GM12892 (cell line): ENCODE results near the gene ALS2.

ENCODE experiments used
- POLR2A ChIP-seq: IDR thresholded peaks from 2 replicates; pipeline ENCODE4 v1.6.1; 2011; ENCODE audit warnings: low read depth, low read length, control low read depth
- POLR2AphosphoS5 ChIP-seq: IDR thresholded peaks from 2 replicates; pipeline ENCODE4 v1.6.1; 2011; ENCODE audit warnings: low read depth, low read length, control low read depth

DNA sequence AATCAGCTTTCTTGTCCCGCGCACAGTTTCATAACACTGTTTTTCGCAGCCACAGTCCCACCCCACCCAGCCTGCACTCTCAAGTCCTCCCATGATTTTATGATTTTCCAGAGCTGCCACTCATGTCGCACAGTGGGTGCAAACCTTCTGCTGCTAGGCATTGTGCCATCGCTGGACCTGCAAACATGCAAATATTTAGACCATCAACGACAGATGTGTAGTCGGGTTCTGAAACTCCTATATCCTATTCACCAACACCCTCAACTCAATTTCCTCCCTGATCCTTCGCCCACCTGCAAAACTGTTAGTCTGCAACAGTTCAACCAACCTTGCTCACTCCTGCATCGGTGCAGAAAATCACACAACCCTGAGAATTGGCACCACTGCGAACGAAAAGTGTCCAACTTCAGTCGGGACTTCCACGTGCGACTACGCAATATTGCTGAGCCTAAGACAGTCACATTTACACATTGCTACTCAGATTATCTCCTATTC, 871 bp upstream of the ALS2 start:
- TF ChIP-seq POLR2A (no peak), POLR2AphosphoS5 (no peak)
